ENCODE data around the gene RSPRY1.

DNA sequence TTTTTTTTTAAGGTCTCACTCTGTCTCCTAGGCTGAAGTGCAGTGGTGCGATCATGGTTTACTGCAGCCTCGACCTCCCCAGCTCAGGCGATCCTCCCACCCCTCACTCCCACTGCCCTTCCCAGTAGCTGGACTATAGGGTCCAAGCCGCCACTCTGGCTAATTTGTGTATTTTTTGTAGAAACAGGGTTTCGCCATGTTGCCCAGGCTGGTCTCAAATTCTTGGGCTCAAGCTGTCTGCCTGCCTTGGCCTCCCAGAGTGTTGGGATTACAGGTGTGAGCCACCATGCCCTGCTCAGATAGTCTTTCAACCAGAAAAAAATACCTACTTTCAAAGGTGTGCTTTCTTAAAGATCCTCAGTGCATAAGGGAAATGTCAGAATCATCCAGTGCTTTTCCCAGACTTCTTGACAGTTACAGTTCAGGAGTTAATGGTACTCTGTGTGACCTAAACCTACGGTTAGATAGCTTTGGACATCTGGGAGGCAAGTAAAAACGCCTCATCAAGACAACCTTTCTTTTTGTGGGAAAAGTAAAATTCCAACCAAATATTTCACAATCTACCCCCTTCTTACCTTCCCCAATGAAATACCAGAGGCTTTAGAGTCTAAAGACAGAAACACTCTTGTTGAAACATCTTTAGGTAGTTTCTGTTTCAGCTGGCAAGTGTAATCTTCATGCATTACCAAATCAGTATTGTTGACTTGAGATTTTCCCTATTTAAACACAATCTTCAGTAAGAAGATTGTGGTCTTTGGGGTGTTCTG is 6.8 kb downstream of the RSPRY1 start:
- TF ChIP-seq FOXM1 (IDR thresholded peaks at IDR 0.05; ENCODE audit: borderline replicate concordance, low read depth) (no peak), YY1 (IDR thresholded peaks at IDR 0.05; ENCODE audit: low read depth) (no peak), TAF1 (IDR thresholded peaks at IDR 0.05; ENCODE audit: low read depth) (no peak), RAD21 (IDR thresholded peaks at IDR 0.05; ENCODE audit: low read depth) (no peak)
- TF ChIP-seq, protein P1, sequence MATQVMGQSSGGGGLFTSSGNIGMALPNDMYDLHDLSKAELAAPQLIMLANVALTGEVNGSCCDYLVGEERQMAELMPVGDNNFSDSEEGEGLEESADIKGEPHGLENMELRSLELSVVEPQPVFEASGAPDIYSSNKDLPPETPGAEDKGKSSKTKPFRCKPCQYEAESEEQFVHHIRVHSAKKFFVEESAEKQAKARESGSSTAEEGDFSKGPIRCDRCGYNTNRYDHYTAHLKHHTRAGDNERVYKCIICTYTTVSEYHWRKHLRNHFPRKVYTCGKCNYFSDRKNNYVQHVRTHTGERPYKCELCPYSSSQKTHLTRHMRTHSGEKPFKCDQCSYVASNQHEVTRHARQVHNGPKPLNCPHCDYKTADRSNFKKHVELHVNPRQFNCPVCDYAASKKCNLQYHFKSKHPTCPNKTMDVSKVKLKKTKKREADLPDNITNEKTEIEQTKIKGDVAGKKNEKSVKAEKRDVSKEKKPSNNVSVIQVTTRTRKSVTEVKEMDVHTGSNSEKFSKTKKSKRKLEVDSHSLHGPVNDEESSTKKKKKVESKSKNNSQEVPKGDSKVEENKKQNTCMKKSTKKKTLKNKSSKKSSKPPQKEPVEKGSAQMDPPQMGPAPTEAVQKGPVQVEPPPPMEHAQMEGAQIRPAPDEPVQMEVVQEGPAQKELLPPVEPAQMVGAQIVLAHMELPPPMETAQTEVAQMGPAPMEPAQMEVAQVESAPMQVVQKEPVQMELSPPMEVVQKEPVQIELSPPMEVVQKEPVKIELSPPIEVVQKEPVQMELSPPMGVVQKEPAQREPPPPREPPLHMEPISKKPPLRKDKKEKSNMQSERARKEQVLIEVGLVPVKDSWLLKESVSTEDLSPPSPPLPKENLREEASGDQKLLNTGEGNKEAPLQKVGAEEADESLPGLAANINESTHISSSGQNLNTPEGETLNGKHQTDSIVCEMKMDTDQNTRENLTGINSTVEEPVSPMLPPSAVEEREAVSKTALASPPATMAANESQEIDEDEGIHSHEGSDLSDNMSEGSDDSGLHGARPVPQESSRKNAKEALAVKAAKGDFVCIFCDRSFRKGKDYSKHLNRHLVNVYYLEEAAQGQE (IDR thresholded peaks at IDR 0.05; ENCODE audit: low read depth) = no peak
